Loucy (cell line): ENCODE measurements around the gene SLC25A41.

Experiments
- H2AFZ ChIP-seq: fragments of 200-600 bp; sonication (generic); 2 replicates; pipeline ENCODE4 v1.6.0; 2016; ENCODE audit warnings: antibody characterized with exemption, mild to moderate bottlenecking, low read length, moderate library complexity
- H3F3A ChIP-seq: fragments of 200-600 bp; 2 replicates; pipeline ENCODE4 v1.6.0; 2016; ENCODE audit warnings: antibody characterized with exemption, low read depth, mild to moderate bottlenecking
- H3K27me3 ChIP-seq: fragments of 200-600 bp; sonication (generic); 2 replicates; pipeline ENCODE4 v1.6.1; 2014; ENCODE audit warnings: low read length, mild to moderate bottlenecking; ENCODE audit not compliant: insufficient read depth, poor library complexity, severe bottlenecking
- H3K36me3 ChIP-seq: fragments of 200-600 bp; sonication (generic); 2 replicates; pipeline ENCODE4 v1.6.1; 2016; ENCODE audit warnings: low read length; ENCODE audit not compliant: insufficient read depth
- H3K4me1 ChIP-seq: fragments of 200-600 bp; sonication (generic); 2 replicates; pipeline ENCODE4 v1.5.1; 2014; ENCODE audit warnings: low read length, mild to moderate bottlenecking; ENCODE audit not compliant: insufficient read depth, poor library complexity, severe bottlenecking
- H3K4me2 ChIP-seq: fragments of 200-600 bp; sonication (generic); 2 replicates; pipeline ENCODE4 v1.6.0; 2014; ENCODE audit warnings: antibody characterized with exemption, low read length, low read depth, mild to moderate bottlenecking; ENCODE audit not compliant: poor library complexity, severe bottlenecking
- H3K4me3 ChIP-seq: fragments of 200-600 bp; sonication (generic); 2 replicates; pipeline ENCODE4 v1.5.1; 2014; ENCODE audit warnings: low read length, mild to moderate bottlenecking, mixed read lengths; ENCODE audit not compliant: poor library complexity, severe bottlenecking
- H3K79me2 ChIP-seq: fragments of 200-600 bp; sonication (generic); 2 replicates; pipeline ENCODE4 v1.6.1; 2014; ENCODE audit warnings: low read length; ENCODE audit not compliant: insufficient read depth
- H3K9ac ChIP-seq: fragments of 200-600 bp; sonication (generic); 2 replicates; pipeline ENCODE4 v1.6.0; 2014; ENCODE audit warnings: mild to moderate bottlenecking, low read depth, low read length, moderate library complexity; ENCODE audit not compliant: poor library complexity, severe bottlenecking
- H3K9me2 ChIP-seq: fragments of 200-600 bp; sonication (generic); replicated peaks from 2 replicates; pipeline ENCODE4 v1.6.1; 2016; ENCODE audit warnings: low read depth, low read length, mixed read lengths
- H3K9me3 ChIP-seq: fragments of 200-600 bp; sonication (generic); 2 replicates; pipeline ENCODE4 v1.6.1; 2014; ENCODE audit warnings: mild to moderate bottlenecking, antibody characterized with exemption, low read length, low read depth; ENCODE audit not compliant: insufficient read depth
- H4K20me1 ChIP-seq: fragments of 200-600 bp; sonication (generic); 2 replicates; pipeline ENCODE4 v1.6.0; 2014; ENCODE audit warnings: antibody characterized with exemption, low read length, mild to moderate bottlenecking; ENCODE audit not compliant: insufficient read depth, poor library complexity, severe bottlenecking
- CTCF ChIP-seq: fragments of 200-600 bp; sonication (generic); conservative IDR thresholded peaks from 2 replicates; pipeline ENCODE4 v1.5.1; 2014; ENCODE audit warnings: mild to moderate bottlenecking, antibody characterized with exemption, low read length
- EZH2phosphoT487 ChIP-seq: fragments of 200-600 bp; IDR thresholded peaks from 2 replicates; pipeline ENCODE4 v1.6.1; 2018; ENCODE audit warnings: antibody characterized with exemption, mild to moderate bottlenecking, moderate library complexity, borderline replicate concordance

Gene SLC25A41

GRCh38 chr19:6413291-6413690 is 20.3 kb downstream of the SLC25A41 start:
- Histone ChIP-seq H3K79me2 (peaks cover 11% of the 10 kb centered on the region; the same call in 1 of the 2 replicates), H3K9ac (no peak overlapping the region), H3K36me3 (peaks cover 53% of the 10 kb centered on the region), H3F3A (no peaks in the 10 kb centered on the region), H2AFZ (no peak overlapping the region), H3K4me3 (no peak overlapping the region), H3K9me2 (no peaks in the 10 kb centered on the region), H3K27me3 (no peaks in the 10 kb centered on the region), H3K9me3 (no peaks in the 10 kb centered on the region), H3K4me2 (no peak overlapping the region), H4K20me1 (peaks cover 39% of the 10 kb centered on the region), H3K4me1 (no peaks in the 10 kb centered on the region)
- no peak for TF ChIP-seq EZH2phosphoT487
- no peak for TF ChIP-seq CTCF

GRCh38 chr19:6412447-6413091 is 21.0 kb downstream of the SLC25A41 start:
- no peaks in the 10 kb centered on the region for H3K27me3 ChIP-seq
- H3K9me3 ChIP-seq: no peaks in the 10 kb centered on the region
- H3F3A ChIP-seq: no peaks in the 10 kb centered on the region
- peaks cover 32% of the 10 kb centered on the region for H4K20me1 ChIP-seq
- no peak overlapping the region for H3K4me3 ChIP-seq
- peak; percentile 84 for TF ChIP-seq CTCF
- no peak for TF ChIP-seq EZH2phosphoT487
- H3K9me2 ChIP-seq: no peaks in the 10 kb centered on the region
- H3K9ac ChIP-seq: no peak overlapping the region
- H3K4me2 ChIP-seq: no peak overlapping the region
- H3K36me3 ChIP-seq: peaks cover 46% of the 10 kb centered on the region; the same call in 1 of the 2 replicates
- H3K4me1 ChIP-seq: no peaks in the 10 kb centered on the region
- H3K79me2 ChIP-seq: peaks cover 3% of the 10 kb centered on the region; the same call in 1 of the 2 replicates
- no peak overlapping the region for H2AFZ ChIP-seq

GRCh38 chr19:6412061-6412446 is 21.5 kb downstream of the SLC25A41 start:
- Histone ChIP-seq H3K4me1 (no peaks in the 10 kb centered on the region), H3K9me2 (no peaks in the 10 kb centered on the region), H2AFZ (no peak overlapping the region), H4K20me1 (peaks cover 27% of the 10 kb centered on the region), H3K9ac (no peak overlapping the region), H3K4me3 (no peak overlapping the region), H3K79me2 (no peaks in the 10 kb centered on the region), H3K9me3 (no peaks in the 10 kb centered on the region), H3K36me3 (peaks cover 41% of the 10 kb centered on the region; the same call in 1 of the 2 replicates), H3K27me3 (no peaks in the 10 kb centered on the region), H3K4me2 (no peak overlapping the region), H3F3A (no peaks in the 10 kb centered on the region)
- TF ChIP-seq CTCF (no peak), EZH2phosphoT487 (no peak)
